Muscle of leg (tissue), 11 donors: ENCODE measurements around the gene PCDHB13. TPM values are rescaled to one million over a fixed set of nuclear protein-coding genes. Genes with fewer than 3 reads are reported as not detected.
"Not testable (repeated sequence)": the region's sequence is repeated elsewhere in the genome, so short reads cannot be mapped to it uniquely, and the experiment has no call there.

Experiments used
- DNase-seq: peaks from one replicate; pipeline ENCODE4 v3.0.0; 2013
- H3K27ac ChIP-seq: one replicate; pipeline ENCODE4 v1.5.1; 2013; ENCODE audit warnings: mild to moderate bottlenecking, low read length, control low read depth
- H3K27me3 ChIP-seq: one replicate; pipeline ENCODE4 v1.6.1; 2013; ENCODE audit warnings: low read length; ENCODE audit not compliant: control insufficient read depth, insufficient read depth
- H3K36me3 ChIP-seq: one replicate; pipeline ENCODE4 v1.6.1; 2013; ENCODE audit warnings: low read length; ENCODE audit not compliant: control insufficient read depth, insufficient read depth
- H3K4me1 ChIP-seq: one replicate; pipeline ENCODE4 v1.6.1; 2013; ENCODE audit warnings: low read length; ENCODE audit not compliant: control insufficient read depth, insufficient read depth
- H3K4me3 ChIP-seq: one replicate; pipeline ENCODE4 v1.5.1; 2013; ENCODE audit warnings: low read length, control low read depth
- H3K9me3 ChIP-seq: replicated peaks from 2 replicates; pipeline ENCODE4 v1.6.1; 2013; ENCODE audit warnings: low read depth, low read length; ENCODE audit not compliant: control insufficient read depth
- WGBS: methylation state at CpG from one replicate; pipeline ENCODE4 v1.1.5; 2013; ENCODE audit warnings: missing lambda C conversion rate; ENCODE audit not compliant: insufficient coverage; 5-methylcytosine and 5-hydroxymethylcytosine counted together
- polyA plus RNA-seq, 8 donors: library from polyadenylated mRNA; unstranded; fragments of 120-200 nt; gene quantifications; one replicate each; pipeline versions ENCODE4 v1.2.1 to v1.2.3, GENCODE V29; 2013; ENCODE audit warnings: inconsistent platforms in 1 of 8, low replicate concordance in 1 of 8; ENCODE audit not compliant: insufficient read length in 8 of 8, insufficient read depth in 1 of 8
- total RNA-seq: library from RNA; stranded (reverse); fragments of 120-200 nt; gene quantifications from one replicate; pipeline ENCODE4 v1.2.4, GENCODE V29; 2013

The PCDHB13 gene
- total and polyA plus RNA-seq, 9 donors, result 1.6 to 4.5 (median 2.6) TPM

DNA sequence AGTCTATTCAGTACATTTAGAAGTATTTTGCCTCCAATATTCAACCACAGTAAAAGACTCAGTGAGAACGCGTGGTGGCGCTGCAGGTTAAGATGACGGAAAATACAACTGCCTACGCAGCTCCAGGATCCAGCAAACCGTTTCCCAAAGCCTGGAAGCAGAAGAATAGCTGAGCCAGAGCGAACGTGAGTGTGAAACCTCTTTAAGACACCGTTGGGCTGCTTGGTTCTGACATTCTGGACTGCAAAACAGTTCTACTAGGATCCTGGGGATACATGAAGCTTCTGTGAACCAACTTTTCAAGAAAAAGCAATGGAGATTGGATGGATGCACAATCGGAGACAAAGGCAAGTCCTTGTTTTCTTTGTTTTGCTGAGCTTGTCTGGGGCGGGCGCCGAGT lies 31.5 kb upstream of the PCDHB13 start, which contains the start of gene PCDHB16:
Gene PCDHB16, plus strand, starts transcription at position 140 of the 400 bp plus-strand sequence. Its CDS starts 173 bp downstream, at position 313.
- no peaks in the 10 kb centered on the region for H3K36me3 ChIP-seq
- 8% methylated on average over 13 of the region's 13 CpGs for WGBS
- H3K9me3 ChIP-seq, result peaks cover 27% of the 10 kb centered on the region
- H3K4me1 ChIP-seq, result no peaks in the 10 kb centered on the region
- H3K4me3 ChIP-seq, result peak within 1 kb of the TSS; percentile 28
- H3K27ac ChIP-seq, result no peak within 1 kb of the TSS
- peaks cover 13% of the 10 kb centered on the region for H3K27me3 ChIP-seq
- peak; percentile 55 for DNase-seq

DNA sequence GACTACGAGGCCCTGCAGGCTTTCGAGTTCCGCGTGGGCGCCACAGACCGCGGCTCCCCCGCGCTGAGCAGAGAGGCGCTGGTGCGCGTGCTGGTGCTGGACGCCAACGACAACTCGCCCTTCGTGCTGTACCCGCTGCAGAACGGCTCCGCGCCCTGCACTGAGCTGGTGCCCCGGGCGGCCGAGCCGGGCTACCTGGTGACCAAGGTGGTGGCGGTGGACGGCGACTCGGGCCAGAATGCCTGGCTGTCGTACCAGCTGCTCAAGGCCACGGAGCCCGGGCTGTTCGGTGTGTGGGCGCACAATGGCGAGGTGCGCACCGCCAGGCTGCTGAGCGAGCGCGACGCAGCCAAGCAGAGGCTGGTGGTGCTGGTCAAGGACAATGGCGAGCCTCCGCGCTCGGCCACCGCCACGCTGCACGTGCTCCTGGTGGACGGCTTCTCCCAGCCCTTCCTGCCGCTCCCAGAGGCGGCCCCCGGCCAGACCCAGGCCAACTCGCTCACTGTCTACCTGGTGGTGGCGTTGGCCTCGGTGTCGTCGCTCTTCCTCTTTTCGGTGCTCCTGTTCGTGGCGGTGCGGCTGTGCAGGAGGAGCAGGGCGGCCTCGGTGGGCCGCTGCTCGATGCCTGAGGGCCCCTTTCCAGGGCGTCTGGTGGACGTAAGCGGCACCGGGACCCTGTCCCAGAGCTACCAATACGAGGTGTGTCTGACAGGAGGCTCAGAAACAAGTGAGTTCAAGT lies 29.4 kb upstream of the PCDHB13 start:
- H3K27ac ChIP-seq, H3K4me1 ChIP-seq, H3K36me3 ChIP-seq, DNase-seq, H3K4me3 ChIP-seq: not testable (repeated sequence)
- peaks cover 15% of the 10 kb centered on the region for H3K27me3 ChIP-seq
- H3K9me3 ChIP-seq, result peaks cover 26% of the 10 kb centered on the region
- WGBS, result 33% methylated on average over 16 of the region's 69 CpGs

- 7% methylated on average over 2 of the region's 9 CpGs for WGBS
- peak; percentile 22 for DNase-seq
- no peaks in the 10 kb centered on the region for H3K4me1 ChIP-seq
- H3K36me3 ChIP-seq, result no peaks in the 10 kb centered on the region
- peaks cover 26% of the 10 kb centered on the region for H3K9me3 ChIP-seq
- H3K4me3 ChIP-seq, result no peak within 1 kb of the TSS
- H3K27ac ChIP-seq, result no peak within 1 kb of the TSS
- H3K27me3 ChIP-seq, result peaks cover 14% of the 10 kb centered on the region
Measured at GRCh38 chr5:141186897-141187512, 26.7 kb upstream of the PCDHB13 start, which contains the start of gene PCDHB9. Gene PCDHB9 (plus strand): TSS chr5:141187161. CDS start chr5:141187319, 158 bp downstream.

DNA sequence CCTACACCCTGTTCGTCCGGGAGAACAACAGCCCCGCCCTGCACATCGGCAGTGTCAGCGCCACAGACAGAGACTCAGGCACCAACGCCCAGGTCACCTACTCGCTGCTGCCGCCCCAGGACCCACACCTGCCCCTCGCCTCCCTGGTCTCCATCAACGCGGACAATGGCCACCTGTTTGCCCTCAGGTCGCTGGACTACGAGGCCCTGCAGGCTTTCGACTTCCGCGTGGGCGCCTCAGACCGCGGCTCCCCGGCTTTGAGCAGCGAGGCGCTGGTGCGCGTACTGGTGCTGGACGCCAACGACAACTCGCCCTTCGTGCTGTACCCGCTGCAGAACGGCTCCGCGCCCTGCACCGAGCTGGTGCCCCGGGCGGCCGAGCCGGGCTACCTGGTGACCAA lies 25.0 kb upstream of the PCDHB13 start:
- DNase-seq, H3K27me3 ChIP-seq, H3K27ac ChIP-seq, H3K4me3 ChIP-seq, H3K36me3 ChIP-seq, H3K4me1 ChIP-seq: not testable (repeated sequence)
- H3K9me3 ChIP-seq, result peaks cover 24% of the 10 kb centered on the region
- WGBS, result 30% methylated on average over 10 of the region's 37 CpGs

DNA sequence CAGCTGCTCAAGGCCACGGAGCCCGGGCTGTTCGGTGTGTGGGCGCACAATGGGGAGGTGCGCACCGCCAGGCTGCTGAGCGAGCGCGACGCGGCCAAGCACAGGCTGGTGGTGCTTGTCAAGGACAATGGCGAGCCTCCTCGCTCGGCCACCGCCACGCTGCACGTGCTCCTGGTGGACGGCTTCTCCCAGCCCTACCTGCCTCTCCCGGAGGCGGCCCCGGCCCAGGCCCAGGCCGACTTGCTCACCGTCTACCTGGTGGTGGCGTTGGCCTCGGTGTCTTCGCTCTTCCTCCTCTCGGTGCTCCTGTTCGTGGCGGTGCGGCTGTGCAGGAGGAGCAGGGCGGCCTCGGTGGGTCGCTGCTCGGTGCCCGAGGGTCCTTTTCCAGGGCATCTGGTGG lies 24.6 kb upstream of the PCDHB13 start:
- DNase-seq, H3K4me1 ChIP-seq, H3K4me3 ChIP-seq, H3K27ac ChIP-seq, H3K36me3 ChIP-seq, H3K27me3 ChIP-seq: not testable (repeated sequence)
- H3K9me3 ChIP-seq, result peaks cover 24% of the 10 kb centered on the region
- no CpG with 5 or more reads among the region's 35 CpGs for WGBS

GRCh38 chr5:141192110-141192725 lies 21.5 kb upstream of the PCDHB13 start, which contains the start of gene PCDHB10:
Gene PCDHB10 (plus strand): TSS chr5:141192353. CDS start chr5:141192553, 200 bp downstream.
- no peaks in the 10 kb centered on the region for H3K4me1 ChIP-seq
- peak; percentile 11 for DNase-seq
- 7% methylated on average over 6 of the region's 10 CpGs for WGBS
- no peaks in the 10 kb centered on the region for H3K36me3 ChIP-seq
- H3K27ac ChIP-seq, result no peak within 1 kb of the TSS
- peaks cover 7% of the 10 kb centered on the region for H3K27me3 ChIP-seq
- H3K9me3 ChIP-seq, result peaks cover 19% of the 10 kb centered on the region
- no peak within 1 kb of the TSS for H3K4me3 ChIP-seq

DNA sequence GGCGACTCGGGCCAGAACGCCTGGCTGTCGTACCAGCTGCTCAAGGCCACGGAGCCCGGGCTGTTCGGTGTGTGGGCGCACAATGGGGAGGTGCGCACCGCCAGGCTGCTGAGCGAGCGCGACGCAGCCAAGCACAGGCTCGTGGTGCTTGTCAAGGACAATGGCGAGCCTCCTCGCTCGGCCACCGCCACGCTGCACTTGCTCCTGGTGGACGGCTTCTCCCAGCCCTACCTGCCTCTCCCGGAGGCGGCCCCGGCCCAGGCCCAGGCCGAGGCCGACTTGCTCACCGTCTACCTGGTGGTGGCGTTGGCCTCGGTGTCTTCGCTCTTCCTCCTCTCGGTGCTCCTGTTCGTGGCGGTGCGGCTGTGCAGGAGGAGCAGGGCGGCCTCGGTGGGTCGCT lies 19.4 kb upstream of the PCDHB13 start:
- not testable (repeated sequence) for H3K4me1 ChIP-seq, H3K4me3 ChIP-seq, H3K36me3 ChIP-seq, H3K27ac ChIP-seq, DNase-seq, H3K27me3 ChIP-seq
- H3K9me3 ChIP-seq, result peaks cover 19% of the 10 kb centered on the region
- 38% methylated on average over 3 of the region's 37 CpGs for WGBS

DNA sequence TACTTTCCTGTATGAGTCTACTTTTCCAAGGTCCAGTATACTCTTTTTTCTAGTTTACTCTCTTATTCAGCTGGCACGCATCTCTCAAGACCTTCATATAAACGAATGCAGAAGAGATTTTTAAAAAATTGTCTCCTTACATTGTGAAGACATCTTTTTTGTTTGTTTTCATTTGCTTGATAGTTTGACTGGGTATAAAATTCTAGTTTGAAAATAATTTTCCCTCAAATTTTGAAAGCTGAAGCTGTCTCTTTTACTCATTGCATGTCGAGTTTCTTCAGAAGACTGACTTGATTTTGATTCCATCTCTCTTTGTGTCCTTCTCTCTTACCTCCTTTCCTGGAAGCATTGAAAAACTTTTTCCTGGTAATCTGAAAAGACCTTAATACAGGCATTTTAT lies 17.4 kb upstream of the PCDHB13 start:
- Histone ChIP-seq H3K27me3 (peaks cover 2% of the 10 kb centered on the region), H3K9me3 (peaks cover 30% of the 10 kb centered on the region), H3K36me3 (no peaks in the 10 kb centered on the region), H3K4me1 (no peaks in the 10 kb centered on the region), H3K27ac (no peak overlapping the region), H3K4me3 (no peak overlapping the region)
- DNase-seq, result no peak
- WGBS, result 0% methylated on average over 1 of the region's 3 CpGs

- DNase-seq, result peak; percentile 15
- Histone ChIP-seq H3K36me3 (no peaks in the 10 kb centered on the region), H3K27me3 (no peaks in the 10 kb centered on the region), H3K9me3 (peaks cover 25% of the 10 kb centered on the region), H3K4me3 (no peak within 1 kb of the TSS), H3K27ac (no peak within 1 kb of the TSS), H3K4me1 (no peaks in the 10 kb centered on the region)
- 32% methylated on average over 16 of the region's 21 CpGs for WGBS
Measured at GRCh38 chr5:141199359-141200235, 14.1 kb upstream of the PCDHB13 start, which contains the start of gene PCDHB11. Gene PCDHB11 (plus strand): TSS chr5:141199627. CDS start chr5:141199775, 148 bp downstream.
